Stimulated activated CD8-positive, alpha-beta memory T cell treated with anti-CD3 and anti-CD28 coated beads, Interleukin-4, amount 100 ng/mL, for 24 hours (primary cell): ENCODE measurements around the gene ELOVL1.

Experiments
- DNase-seq: peaks from one replicate; pipeline ENCODE4 v3.0.0-alpha.2; 2020; ENCODE audit warnings: low read depth

Gene ELOVL1

DNA sequence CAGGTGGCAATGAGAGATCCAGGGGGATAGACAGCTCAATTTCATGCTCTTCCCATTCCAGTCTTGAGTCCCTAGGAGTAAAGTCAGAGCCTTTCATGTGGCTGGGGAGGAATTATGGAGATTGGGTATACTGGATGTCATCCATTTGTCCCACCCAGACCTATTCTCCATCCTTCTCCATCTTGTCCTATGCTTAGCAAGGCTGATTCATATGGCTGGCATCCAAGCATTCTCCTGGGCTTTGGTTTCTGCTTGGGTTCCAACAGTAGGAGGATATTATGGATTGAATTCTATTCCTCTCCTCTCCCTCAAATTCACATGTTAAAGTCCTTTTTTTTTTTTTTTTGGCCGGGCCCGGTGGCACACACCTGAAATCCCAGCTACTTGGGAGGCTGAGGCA, 12.9 kb downstream of the ELOVL1 start:
- DNase-seq, result no peak

DNA sequence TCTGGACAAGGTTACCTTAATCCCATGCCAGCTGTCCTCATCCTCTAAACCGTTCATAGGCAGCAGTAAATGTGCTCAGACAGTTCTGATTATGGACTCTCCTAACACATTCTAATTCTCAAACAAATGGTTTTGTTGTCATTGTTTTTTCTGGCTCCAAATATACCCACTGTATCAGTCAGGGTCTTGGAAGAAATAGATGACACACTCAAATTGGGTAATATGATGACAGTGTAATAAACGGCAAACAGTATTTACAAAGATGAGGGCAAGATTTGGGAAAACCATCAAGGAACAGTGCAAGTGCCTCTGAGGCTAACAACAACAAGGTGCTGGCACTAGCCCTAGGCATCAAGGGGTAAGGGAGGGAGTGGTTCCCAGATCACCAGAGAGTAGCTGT, 13.3 kb downstream of the ELOVL1 start:
- no peak for DNase-seq

DNA sequence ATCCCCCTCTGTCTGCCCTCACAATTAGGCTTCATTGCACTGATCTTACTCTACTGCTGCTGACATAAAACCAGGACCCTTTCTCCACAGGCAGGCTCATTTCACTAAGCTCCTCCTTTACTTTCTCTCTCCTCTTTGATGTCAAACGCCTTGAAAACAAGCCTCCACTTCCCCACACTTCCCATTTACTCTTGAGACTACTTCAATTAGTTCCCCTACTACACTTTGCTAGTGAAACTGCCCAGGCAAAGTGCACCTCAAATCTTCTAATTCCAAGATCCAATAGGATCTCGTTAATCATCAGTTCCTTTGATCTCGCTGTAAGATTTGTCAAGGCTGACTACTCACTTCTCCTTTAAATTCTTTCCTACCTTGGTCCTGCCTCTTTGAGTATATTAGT, 14.9 kb downstream of the ELOVL1 start:
- DNase-seq, result no peak

DNA sequence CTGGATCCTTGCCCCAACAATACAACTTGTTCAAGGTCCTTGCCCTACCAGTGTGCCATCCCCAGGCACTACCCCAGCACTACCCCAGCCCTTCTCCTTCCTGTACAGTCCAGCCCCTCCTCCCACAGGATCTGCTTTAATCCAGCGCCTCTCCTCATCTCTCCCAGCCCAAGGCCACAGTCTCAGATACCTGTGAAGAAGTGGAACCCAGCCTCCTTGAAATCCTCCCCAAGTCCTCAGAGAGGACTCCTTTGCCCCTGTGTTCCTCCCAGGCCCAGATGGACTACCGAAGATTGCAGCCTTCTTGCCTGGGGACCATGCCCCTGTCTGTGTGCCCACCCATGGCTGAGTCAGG, 15.5 kb downstream of the ELOVL1 start:
- no peak for DNase-seq

DNA sequence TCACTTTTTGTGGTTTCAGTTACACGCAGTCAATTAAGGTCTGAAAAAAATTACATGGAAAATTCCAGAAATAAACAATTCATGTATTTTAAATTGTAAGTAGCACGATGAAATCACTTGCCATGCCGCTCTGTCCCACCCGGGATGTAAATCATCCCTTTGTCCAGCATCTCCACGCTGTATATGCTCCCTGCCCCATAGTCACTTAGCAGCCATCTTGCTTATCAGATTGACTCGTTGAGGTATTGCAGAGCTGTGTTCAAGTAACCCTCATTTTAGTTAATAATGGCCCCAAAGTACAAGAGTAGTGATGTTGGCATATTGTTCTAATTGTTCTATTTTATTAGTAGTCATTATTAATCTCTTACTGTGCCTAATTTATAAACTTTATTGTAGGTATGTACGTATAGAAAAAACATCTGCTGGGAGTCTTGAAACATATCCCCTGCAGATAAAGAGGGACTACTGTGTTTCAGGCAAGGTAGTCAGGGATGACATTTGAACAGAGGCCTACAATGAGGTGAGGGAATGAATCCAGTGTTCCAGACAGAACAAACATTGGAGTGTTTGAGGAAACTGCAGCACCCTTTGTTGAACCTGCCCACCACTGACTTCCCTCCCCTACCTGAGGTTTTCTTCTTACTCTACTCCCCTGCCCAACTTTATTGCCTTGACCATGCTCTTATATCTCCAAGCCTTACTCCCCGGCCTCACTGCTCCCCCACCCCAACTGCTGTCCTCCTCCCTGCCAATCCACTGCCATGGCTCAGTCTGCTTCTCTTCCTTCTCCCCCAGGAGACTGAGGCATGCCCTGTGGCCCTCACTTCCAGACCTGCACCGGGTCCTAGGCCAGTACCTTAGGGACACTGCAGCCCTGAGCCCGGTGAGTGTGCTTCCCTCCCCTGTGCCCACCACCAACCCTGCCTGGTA, 16.1 kb downstream of the ELOVL1 start:
- no peak for DNase-seq

DNA sequence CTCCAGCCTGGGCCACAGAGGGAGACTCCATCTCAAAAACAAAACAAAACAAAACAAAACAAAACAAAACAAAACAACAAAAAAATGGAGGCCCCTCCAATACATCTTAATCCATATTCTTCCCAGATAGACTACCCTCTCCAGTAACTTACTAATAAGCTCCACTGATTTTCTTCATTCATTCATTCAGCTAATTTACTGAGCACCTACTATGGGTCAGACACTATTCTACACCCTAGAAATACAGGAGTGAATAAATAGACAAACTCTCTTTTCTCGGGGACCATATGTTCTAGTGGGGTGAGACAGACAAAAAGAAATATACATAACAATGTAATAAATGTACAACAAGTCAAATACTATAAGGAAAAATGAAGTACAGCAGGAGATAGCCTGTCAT, 16.8 kb downstream of the ELOVL1 start:
- no peak for DNase-seq

DNA sequence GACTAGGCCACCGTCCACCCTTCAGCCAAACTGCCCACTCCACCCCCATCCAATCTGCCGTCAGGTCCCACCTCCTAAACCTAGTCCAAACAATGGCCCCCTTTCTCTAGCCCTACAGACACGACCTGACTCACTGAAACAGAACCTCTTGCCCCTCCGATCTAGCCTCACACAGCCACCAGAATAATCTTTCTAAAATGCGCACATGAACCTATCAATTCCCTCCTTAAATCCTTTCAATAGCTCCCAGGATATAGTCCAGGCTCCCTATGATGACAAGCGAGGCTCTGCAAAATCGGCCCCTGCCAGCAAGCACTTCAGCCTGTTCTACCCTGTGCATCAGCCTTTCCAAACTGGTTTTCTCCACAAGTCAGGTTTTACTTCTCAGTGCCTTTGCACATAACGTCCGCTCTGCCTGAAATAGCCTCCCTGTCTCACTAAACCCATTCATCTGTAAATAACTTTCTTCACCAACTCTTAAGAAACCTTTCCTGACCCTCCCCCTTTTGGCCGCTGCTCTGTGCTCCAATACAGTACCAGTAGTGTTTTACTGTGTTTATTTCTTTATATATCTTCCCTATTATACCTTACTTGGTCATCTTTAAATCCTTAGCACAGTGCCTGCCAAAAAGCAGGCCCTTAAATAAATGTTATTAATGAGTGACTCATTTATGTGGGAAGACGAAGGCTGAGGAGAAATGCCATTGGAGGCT, 18.1 kb downstream of the ELOVL1 start:
- no peak for DNase-seq

DNA sequence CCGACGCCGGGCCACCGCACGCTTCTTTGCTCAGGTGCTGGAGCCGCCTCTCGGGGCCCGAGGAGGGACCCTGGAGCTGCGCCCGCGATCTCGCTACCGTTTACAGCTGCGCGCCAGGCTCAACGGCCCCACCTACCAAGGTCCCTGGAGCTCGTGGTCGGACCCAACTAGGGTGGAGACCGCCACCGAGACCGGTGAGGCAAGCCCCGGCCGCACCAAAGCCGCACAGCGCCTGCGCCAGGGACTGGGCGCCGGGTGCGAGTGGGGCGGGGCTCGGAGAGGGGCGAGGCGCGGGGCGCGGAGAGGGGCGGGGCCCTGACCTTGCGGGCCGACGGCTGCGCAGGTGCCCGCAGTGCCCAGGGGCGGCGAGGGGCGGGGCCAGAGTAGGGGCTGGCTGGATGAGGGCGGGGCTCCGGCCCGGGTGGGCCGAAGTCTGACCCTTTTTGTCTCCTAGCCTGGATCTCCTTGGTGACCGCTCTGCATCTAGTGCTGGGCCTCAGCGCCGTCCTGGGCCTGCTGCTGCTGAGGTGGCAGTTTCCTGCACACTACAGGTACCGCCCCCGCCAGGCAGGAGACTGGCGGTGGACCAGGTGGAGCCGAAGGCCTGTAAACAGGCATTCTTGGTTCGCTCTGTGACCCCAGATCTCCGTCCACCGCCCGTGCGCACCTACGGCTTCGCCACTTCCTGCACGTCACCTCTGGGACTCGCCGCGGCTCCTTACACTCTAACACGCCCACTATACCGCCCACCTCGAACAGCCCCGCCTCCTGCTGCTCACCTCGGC, 18.8 kb downstream of the ELOVL1 start:
- peak; percentile 44 for DNase-seq

DNA sequence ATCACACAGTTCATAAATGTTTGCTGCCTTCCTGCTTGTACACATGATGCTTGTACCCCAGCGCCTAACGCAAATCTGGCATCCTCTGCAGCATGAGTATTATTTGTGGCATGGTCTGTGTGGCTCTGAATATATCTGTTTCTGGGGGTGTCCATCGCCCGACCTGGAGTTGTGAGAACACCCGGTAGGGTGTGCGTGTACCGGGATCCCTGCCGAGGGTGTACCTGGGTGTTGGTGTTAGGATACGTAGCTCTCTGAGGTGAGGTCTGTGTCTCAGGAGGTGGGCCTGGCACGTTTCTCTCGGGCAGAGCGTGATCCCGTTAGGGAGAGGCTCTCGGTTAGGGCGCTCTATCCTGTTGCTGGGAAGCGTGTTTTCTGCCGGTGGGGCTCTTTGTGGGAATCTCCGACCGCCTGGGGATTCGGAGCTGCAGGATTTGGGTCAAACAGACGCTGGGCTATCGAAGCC, 19.4 kb downstream of the ELOVL1 start:
- DNase-seq, result no peak

DNA sequence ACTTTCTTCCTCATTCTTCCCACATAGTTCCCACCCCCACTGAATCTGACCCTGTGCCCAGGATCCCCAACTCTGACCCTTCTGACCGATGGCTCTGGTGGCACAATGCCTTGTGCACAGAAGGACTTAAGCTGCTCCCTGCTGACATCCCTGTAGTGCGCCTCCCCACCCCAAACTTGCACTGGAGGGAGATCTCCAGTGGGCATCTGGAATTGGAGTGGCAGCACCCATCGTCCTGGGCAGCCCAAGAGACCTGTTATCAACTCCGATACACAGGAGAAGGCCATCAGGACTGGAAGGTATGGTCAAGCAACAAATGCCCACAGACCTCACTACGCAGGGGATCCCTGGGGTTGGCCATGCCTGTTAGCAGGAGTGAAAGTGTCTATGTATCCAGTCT, 21.2 kb downstream of the ELOVL1 start:
- no peak for DNase-seq

DNA sequence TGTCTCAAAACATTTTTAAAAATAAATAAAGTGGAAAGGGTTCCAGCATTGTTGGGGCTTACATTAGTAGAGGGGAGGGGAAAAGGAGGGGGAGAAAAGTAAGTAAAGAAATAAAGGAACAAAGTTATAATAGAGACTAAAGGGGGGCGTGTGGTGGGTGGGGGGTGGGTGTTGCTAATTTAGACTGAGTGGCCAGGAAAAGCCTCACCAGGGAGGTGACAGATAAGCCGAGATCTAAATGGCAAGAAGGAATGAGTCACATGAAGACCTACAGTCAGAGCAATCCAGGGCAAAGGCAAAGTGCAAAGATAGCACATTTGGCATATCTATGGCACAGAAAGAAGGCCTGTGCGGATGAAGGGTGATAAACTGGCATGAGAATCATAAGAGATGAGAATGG, 22.7 kb downstream of the ELOVL1 start:
- DNase-seq, result no peak

DNA sequence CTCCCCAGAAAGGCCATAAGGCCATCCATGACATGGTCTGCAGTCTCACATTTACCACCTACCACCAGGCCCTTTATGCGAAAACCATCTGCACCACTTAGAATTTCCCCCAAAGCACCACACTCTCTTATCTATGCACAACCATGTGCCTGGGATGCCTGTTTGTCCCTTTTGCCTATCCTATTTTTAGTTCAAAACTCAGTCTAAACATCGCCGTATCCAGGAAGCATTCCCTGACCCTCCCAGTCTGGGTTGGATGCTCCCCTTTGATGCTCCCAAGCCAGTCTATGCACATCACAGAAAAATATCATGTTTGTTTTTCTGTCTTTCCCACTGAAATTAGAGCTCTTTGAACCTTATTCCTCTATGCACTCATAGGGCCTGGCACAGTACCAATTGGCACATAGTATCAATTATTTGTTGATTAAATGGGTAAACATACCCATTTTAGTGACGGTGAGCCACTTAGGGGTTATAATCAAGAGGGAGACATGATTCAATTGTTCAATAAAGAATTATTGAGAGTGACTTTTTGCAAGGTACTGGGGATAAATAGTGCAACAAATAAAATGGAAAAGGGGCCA, 23.5 kb downstream of the ELOVL1 start:
- no peak for DNase-seq

DNA sequence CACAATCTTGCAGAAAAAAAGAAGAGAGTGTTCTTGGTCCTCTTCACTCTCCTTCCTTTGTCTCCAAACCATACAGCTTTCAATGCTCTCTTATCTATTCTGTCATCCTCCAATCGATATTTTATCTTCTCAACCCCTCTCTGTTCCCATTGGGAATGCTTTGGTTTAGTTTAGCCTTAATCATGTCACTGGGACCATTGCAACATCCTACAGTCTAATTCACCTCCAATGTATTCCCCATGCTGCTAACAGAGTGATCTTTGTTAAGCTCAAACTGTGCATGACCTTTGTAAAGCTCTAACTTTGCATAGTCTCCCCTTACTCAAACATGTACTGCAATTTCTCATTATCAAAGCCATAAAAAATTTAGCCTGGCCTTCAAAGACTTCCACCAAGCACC, 27.3 kb downstream of the ELOVL1 start:
- DNase-seq, result no peak

DNA sequence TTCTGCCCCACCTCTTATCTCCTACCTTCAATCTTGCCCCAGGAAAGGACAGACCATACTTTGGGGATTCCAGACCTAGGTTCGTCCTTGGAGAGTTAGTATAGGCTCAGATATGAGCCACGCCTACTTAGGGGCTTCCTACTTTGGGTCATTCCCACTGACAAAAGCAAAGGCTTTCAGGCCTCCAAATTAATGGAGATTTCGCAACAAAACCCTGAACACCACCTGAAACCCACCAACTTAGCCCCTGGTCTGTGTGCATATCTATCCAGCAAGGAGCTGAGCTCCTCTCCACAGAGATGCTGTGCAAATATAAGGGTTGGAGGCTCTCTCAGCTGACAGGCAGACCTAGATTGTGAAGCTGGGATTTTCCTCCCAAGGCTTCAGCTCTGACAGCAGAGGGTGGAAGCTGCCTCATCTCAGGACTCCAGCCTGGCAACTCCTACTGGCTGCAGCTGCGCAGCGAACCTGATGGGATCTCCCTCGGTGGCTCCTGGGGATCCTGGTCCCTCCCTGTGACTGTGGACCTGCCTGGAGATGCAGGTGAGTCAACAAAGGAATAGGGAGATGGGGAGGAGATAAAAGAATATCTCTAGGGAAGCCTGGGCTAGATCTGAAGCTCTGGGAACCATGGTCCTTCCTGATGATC, 28.1 kb downstream of the ELOVL1 start:
- DNase-seq, result no peak

DNA sequence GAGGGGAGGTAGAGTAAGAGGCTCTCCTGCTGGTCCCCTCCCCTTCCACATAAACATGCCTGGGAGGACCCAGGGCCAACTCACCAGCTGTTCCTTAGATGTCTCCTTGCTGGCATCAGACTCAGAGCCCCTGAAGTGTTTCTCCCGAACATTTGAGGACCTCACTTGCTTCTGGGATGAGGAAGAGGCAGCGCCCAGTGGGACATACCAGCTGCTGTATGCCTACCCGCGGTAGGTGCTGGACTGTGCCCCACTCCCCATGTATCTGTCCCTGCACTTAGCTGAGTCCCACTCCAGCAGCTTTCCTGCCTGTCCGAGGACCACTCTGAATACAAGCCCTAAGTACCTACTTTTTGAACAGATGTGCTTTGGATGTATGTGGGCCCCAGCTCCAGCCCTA, 29.8 kb downstream of the ELOVL1 start:
- DNase-seq, result no peak

DNA sequence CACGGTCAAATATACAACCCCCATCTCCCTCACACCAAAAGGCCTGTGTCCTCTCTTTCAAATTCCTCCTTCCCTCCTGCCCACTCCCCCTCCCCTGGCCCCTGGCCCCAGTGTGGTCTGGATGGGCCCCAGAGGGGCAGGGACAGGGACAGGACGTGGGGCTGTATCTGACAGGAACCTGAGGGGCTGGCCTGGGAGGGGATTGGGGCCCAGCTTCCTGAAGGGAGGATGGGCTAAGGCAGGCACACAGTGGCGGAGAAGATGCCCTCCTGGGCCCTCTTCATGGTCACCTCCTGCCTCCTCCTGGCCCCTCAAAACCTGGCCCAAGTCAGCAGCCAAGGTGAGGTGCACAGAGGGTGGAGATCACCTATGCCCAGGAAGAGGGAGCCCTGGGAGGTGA, 30.2 kb downstream of the ELOVL1 start, which contains the start of gene MPL:
MPL (plus strand) TSS at position 231 of the 400 bp plus-strand sequence; CDS start at position 262, 31 bp downstream.
- no peak for DNase-seq

DNA sequence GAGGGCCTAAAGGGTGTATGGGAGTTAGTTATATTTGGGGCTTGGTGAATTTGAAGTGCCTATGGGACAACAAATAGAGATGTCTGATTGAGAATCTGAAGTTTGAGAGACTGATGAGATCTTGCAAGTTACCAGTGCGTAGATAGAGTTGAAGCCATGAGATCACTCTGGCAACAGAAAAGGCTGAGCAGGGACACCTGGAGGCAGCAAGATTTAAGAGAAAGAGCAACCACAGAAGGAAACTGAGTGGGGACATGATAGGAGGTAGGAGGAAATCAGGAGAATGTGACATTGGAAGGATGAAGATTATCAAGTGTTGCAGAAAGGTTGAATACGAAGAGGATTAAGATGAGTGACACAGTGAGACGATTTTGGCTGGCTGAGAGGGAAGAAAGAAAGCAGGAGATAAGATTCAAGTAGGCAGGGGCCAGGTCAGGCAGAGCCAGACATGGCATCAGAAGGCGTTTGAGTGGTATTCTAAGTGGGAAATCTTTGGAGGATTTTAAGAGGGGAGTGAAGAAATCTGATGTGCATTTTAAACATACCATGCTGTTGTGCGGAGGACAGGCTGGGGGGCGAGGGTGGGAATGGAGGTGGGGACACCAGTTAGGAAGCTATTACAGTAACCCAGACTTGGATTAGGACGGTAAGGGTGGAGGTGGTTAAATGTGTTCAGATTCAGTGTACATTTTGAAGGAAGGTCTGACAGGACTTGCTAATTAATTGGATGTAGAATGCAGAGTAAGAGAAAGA, 33.2 kb downstream of the ELOVL1 start:
- no peak for DNase-seq

DNA sequence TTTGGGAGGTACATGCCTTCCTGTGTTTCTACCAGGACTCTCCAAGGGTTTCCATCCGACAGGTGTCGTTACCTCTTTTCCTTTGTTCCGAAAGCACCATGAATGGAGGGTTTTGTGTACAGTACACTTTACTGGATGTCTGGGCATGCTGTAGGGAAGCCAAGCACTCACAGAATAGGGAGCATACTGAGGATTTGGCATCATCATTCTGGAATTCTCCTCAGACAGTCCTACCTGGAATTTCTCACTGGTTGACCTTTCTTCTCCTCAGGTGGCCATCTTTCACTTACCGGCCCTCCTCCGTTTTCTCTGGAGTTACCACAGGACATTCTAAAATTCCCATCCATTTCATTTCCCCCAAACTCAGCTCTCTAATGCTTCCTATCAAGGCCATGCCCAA, 36.1 kb downstream of the ELOVL1 start:
- DNase-seq, result no peak

DNA sequence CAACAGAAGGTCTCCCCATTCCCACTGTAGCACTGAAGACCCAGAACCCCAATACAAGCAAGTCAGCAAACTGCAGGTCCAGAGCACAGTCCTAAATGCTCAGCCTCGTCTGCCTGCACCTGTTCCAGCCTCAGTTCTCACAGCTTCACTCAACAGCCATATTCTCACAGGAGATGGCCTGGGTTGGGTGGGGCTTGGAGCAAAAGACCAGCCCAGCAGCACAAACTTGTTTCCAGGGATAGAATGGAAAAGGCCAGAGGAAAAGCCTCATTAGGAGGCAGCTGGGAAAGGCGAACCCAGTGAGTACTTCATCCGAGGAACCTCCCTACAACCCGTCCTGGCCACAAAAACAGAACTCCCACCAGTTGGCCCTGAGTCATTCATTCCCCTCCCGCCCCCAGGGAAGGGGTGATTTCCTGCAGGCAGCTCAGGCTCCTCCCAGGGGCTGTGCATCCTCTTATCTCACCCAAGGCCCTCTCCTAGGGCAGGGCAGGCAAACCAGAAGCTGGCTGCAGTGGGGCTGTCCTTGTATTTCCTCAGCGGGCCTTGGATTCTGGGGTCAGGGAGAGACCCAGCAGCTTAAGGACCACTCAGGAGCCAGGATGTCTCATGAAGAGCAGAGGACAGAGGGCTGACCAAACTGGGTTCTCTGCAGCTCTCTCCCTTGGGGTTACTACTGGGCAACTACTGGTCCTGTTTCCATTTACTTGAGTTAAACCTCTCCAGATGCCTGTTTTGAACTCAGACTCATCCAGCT, 37.6 kb downstream of the ELOVL1 start:
- DNase-seq, result peak; percentile 44
